ENCODE measurements around the gene ZDHHC3. TPM values are rescaled to one million over a fixed set of nuclear protein-coding genes. Genes with fewer than 3 reads are reported as not detected.

ZDHHC3 gene
- total RNA-seq, 2 donors from 2014 or later: 63.7 to 69.7 TPM

- H3K27ac Mint-ChIP-seq: peak overlapping the region; percentile 66
- no peaks in the 10 kb centered on the region for H3K9me3 ChIP-seq (ENCODE audit: control insufficient read depth, low read length)
- H3K4me1 Mint-ChIP-seq: peaks cover 5% of the 10 kb centered on the region
- no peak overlapping the region for H3K4me3 ChIP-seq (ENCODE audit: low read length)
- H3K9me3 Mint-ChIP-seq: no peaks in the 10 kb centered on the region
- H3K27me3 Mint-ChIP-seq (ENCODE audit: insufficient read depth): peaks cover 2% of the 10 kb centered on the region
- 93 to 100% methylated on average over 7 to 8 of the region's 8 CpGs for WGBS, 2 experiments (ENCODE audit: insufficient coverage in 1 of 2, insufficient read length in 1 of 2)
- H3K36me3 ChIP-seq (ENCODE audit: control insufficient read depth, insufficient read depth, low read length): peaks cover 4% of the 10 kb centered on the region
- DNase-seq: peak; percentile 77
- TF ChIP-seq CTCF (conservative IDR thresholded peaks at IDR 0.05): peak; percentile 63
- no peak overlapping the region for H3K27ac ChIP-seq (ENCODE audit: low read depth, low read length)
- H3K27me3 ChIP-seq (ENCODE audit: control insufficient read depth, insufficient read depth, low read length, poor library complexity, severe bottlenecking): no peaks in the 10 kb centered on the region
- H3K4me3 Mint-ChIP-seq: no peak overlapping the region
- H3K4me1 ChIP-seq (ENCODE audit: control insufficient read depth, insufficient read depth, low read length): no peaks in the 10 kb centered on the region
- H3K9ac ChIP-seq (ENCODE audit: extremely low read depth, low read length, poor library complexity, severe bottlenecking): no peak overlapping the region
- peaks cover 11% of the 10 kb centered on the region for H3K36me3 Mint-ChIP-seq (ENCODE audit: low read depth)
These were observed 60.1 kb downstream of the ZDHHC3 start for GRCh38 chr3:44915702-44916438.

GRCh38 chr3:44914936-44915335 is 61.0 kb downstream of the ZDHHC3 start:
- H3K4me3 Mint-ChIP-seq: no peak overlapping the region
- H3K27me3 ChIP-seq (ENCODE audit: control insufficient read depth, insufficient read depth, low read length, poor library complexity, severe bottlenecking): no peaks in the 10 kb centered on the region
- H3K27ac Mint-ChIP-seq: peak overlapping the region; percentile 66
- peaks cover 5% of the 10 kb centered on the region for H3K4me1 Mint-ChIP-seq
- no peaks in the 10 kb centered on the region for H3K4me1 ChIP-seq (ENCODE audit: control insufficient read depth, insufficient read depth, low read length)
- H3K27me3 Mint-ChIP-seq (ENCODE audit: insufficient read depth): peaks cover 3% of the 10 kb centered on the region
- TF ChIP-seq CTCF (conservative IDR thresholded peaks at IDR 0.05): peak; percentile 65
- no peak overlapping the region for H3K9ac ChIP-seq (ENCODE audit: extremely low read depth, low read length, poor library complexity, severe bottlenecking)
- DNase-seq: peak; percentile 71
- H3K27ac ChIP-seq (ENCODE audit: low read depth, low read length): no peak overlapping the region
- no peaks in the 10 kb centered on the region for H3K9me3 ChIP-seq (ENCODE audit: control insufficient read depth, low read length)
- peaks cover 6% of the 10 kb centered on the region for H3K36me3 Mint-ChIP-seq (ENCODE audit: low read depth)
- H3K9me3 Mint-ChIP-seq: no peaks in the 10 kb centered on the region
- peaks cover 4% of the 10 kb centered on the region for H3K36me3 ChIP-seq (ENCODE audit: control insufficient read depth, insufficient read depth, low read length)
- H3K4me3 ChIP-seq (ENCODE audit: low read length): no peak overlapping the region
- WGBS, 2 experiments (ENCODE audit: insufficient coverage in 1 of 2, insufficient read length in 1 of 2): 70 to 82% methylated on average over 4 of the region's 4 CpGs

GRCh38 chr3:44913868-44914468 is 62.0 kb downstream of the ZDHHC3 start:
- no peak overlapping the region for H3K27ac Mint-ChIP-seq
- WGBS, 2 experiments (ENCODE audit: insufficient coverage in 1 of 2, insufficient read length in 1 of 2): 43 to 48% methylated on average over 3 to 4 of the region's 4 CpGs

More at GRCh38 chr3:44913868-44914468, 62.0 kb downstream of the ZDHHC3 start:
- Histone ChIP-seq H3K27ac (ENCODE audit: low read depth, low read length) (no peak overlapping the region), H3K27me3 (ENCODE audit: control insufficient read depth, insufficient read depth, low read length, poor library complexity, severe bottlenecking) (no peaks in the 10 kb centered on the region), H3K4me3 (ENCODE audit: low read length) (no peak overlapping the region), H3K9me3 (ENCODE audit: control insufficient read depth, low read length) (no peaks in the 10 kb centered on the region), H3K4me1 (ENCODE audit: control insufficient read depth, insufficient read depth, low read length) (no peaks in the 10 kb centered on the region), H3K9ac (ENCODE audit: extremely low read depth, low read length, poor library complexity, severe bottlenecking) (no peak overlapping the region), H3K36me3 (ENCODE audit: control insufficient read depth, insufficient read depth, low read length) (peaks cover 4% of the 10 kb centered on the region)
- Mint-ChIP-seq H3K4me1 (peaks cover 10% of the 10 kb centered on the region), H3K27me3 (ENCODE audit: insufficient read depth) (peaks cover 3% of the 10 kb centered on the region), H3K36me3 (ENCODE audit: low read depth) (peaks cover 6% of the 10 kb centered on the region), H3K4me3 (no peak overlapping the region), H3K9me3 (no peaks in the 10 kb centered on the region)
- DNase-seq: peak; percentile 93
- peak; percentile 94 for TF ChIP-seq CTCF (conservative IDR thresholded peaks at IDR 0.05)

All from endodermal cell (in vitro differentiated cells).